DLD1 (cell line): Measurements from ENCODE around the gene PTPRN2.
"Not testable (repeated sequence)": the region's sequence is repeated elsewhere in the genome, so short reads cannot be mapped to it uniquely, and the experiment has no call there.

Source experiments
- in situ Hi-C: cut with HindIII; loops from 2 replicates; pipeline ENCODE4 v1.10.0; 2017; ENCODE audit warnings: low sequenced_read_pairs

The PTPRN2 gene

GRCh38 chr7:157508477-157508881, 1079.1 kb downstream of the PTPRN2 start:
- in situ Hi-C loops: no loop called here

GRCh38 chr7:157507987-157508386, 1079.6 kb downstream of the PTPRN2 start:
- in situ Hi-C loops: no loop called here

- in situ Hi-C loops: no loop called here
Observed at GRCh38 chr7:157506268-157506667, 1081.4 kb downstream of the PTPRN2 start.

- in situ Hi-C loops: no loop called here
Observed at GRCh38 chr7:157505646-157506045, 1082.0 kb downstream of the PTPRN2 start.

GRCh38 chr7:157503229-157503628, 1084.4 kb downstream of the PTPRN2 start:
- in situ Hi-C loops: no loop called here

- in situ Hi-C loops: no loop called here
Observed at GRCh38 chr7:157502701-157503111, 1084.9 kb downstream of the PTPRN2 start.

- in situ Hi-C loops: no loop called here
Observed at GRCh38 chr7:157501581-157501980, 1086.0 kb downstream of the PTPRN2 start.

GRCh38 chr7:157500989-157501540, 1086.6 kb downstream of the PTPRN2 start:
- in situ Hi-C loops: not testable (repeated sequence)

GRCh38 chr7:157500171-157500960, 1087.3 kb downstream of the PTPRN2 start:
- in situ Hi-C loops: no loop called here

- in situ Hi-C loops: no loop called here
Observed at GRCh38 chr7:157499835-157500153, 1087.8 kb downstream of the PTPRN2 start.

- in situ Hi-C loops: no loop called here
Observed at GRCh38 chr7:157499121-157499834, 1088.3 kb downstream of the PTPRN2 start.

- in situ Hi-C loops: no loop called here
Observed at GRCh38 chr7:157498657-157499056, 1089.0 kb downstream of the PTPRN2 start.

GRCh38 chr7:157497744-157498651, 1089.6 kb downstream of the PTPRN2 start:
- in situ Hi-C loops: no loop called here

- in situ Hi-C loops: no loop called here
Observed at GRCh38 chr7:157497367-157497743, 1090.3 kb downstream of the PTPRN2 start.

- in situ Hi-C loops: no loop called here
Observed at GRCh38 chr7:157496416-157497275, 1091.0 kb downstream of the PTPRN2 start.

- in situ Hi-C loops: no loop called here
Observed at GRCh38 chr7:157495594-157495993, 1092.0 kb downstream of the PTPRN2 start.

GRCh38 chr7:157495177-157495553, 1092.5 kb downstream of the PTPRN2 start:
- in situ Hi-C loops: no loop called here

- in situ Hi-C loops: loop anchor here (5.0 kb wide), 1 partner anchor 58 kb away; no protein-coding TSS in a partner anchor
Observed at GRCh38 chr7:157494506-157495176, 1093.0 kb downstream of the PTPRN2 start.

GRCh38 chr7:157493776-157494175, 1093.8 kb downstream of the PTPRN2 start:
- in situ Hi-C loops: loop anchor here (5.0 kb wide), 1 partner anchor 59 kb away; no protein-coding TSS in a partner anchor
